ENCODE data around the gene GSE1.

GSE1 gene

DNA sequence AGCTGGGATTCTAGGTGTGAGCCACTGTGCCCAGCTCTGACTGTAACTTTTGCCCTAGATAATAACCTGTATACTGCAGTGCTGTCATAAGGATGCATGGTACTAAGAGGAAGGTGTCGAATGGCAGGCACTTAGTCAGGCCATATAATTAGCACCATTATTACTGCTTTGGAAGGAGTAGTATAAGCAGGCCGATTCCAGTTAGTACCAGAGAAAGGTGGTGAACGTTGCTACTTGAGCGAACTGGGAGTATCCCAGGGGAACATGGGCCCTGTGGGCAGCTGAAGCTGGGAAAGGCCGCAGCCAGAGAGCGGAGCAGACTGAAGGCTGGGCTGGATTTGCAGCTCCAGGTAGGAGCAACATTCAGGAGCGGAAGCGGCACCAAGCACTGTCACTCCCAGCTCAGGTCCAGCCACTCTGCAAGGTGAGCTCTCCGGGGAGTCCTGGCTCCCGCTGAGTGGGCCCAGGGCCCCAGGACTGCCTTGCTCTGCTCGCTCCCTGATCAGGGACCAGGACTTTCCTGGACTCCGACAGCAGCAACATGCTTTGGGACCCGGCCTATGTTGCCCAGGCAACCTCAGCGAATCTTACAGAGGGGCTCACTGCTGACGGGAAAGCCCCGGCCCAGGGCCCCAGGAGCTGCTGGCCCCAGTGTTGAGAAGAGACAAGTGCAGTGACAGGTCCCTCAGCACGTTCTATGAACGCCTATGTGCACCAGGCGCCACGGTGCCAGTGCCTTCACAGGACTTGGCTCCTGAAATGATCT is 109.2 kb downstream of the GSE1 start:
- no peak for DNase-seq
- no peak for TF ChIP-seq GATA1 (IDR thresholded peaks at IDR 0.05; ENCODE audit: low read depth, low read length)
- no peak for TF ChIP-seq POLR2A (IDR thresholded peaks at IDR 0.05; ENCODE audit: low read length)

DNA sequence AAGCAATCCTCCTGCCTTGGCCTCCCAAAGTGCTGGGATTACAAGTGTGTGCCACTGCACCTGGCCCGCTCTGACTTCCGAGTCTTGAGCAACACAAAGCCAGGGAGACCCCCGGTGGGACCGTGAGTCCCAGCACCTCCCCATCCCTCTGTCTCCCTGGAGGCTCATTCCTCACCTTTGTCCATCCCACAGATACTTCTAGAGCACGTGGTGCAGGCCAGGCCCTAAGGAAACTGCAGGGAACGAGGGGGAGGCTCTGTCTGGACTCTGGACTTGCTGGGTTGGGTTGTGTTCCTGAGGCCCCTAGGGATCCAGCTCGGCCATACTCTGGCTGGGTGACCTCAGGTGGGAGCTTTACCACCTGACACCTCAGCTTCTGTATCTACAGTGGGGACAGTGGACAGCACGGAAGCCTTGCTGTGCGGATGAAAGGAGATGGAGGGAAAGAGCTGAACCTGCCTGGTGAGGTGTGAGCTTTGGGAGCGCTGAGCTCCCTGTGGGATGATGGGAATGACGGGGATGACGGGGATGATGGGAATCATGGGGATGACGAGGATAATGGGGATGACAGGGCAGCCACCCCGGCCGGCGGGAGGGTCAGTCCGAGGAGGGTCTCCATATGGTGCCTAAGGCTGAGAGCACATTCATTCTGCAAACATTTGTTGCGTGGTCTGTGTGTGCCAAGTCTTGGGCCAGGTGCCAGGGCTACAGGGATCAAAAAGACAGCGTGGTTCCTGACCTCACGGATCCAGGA is 111.2 kb downstream of the GSE1 start:
- TF ChIP-seq POLR2A (IDR thresholded peaks at IDR 0.05; ENCODE audit: low read length) (no peak), GATA1 (IDR thresholded peaks at IDR 0.05; ENCODE audit: low read depth, low read length) (no peak)
- no peak for DNase-seq

DNA sequence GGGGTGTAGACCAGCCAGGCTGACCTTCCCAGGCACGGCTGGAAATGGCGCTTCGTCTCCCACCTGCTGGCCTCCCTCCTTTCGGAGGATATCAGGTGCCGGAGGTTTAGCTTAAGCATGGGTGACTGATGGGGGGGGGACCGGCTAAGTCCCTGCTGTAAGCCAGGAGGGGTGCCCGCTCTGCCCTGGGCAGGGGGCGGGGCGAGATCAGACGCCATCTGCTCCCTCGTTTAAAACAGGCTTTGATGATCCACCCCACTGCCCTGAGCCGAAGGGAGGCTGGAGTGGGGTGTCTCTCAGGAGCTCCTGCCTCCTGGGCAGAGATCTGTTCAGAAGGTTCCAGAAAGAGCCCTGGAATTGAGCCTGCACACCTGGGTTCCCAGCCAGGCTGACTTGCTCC is 111.8 kb downstream of the GSE1 start:
- DNase-seq, result no peak
- no peak for TF ChIP-seq POLR2A (IDR thresholded peaks at IDR 0.05; ENCODE audit: low read length)
- no peak for TF ChIP-seq GATA1 (IDR thresholded peaks at IDR 0.05; ENCODE audit: low read depth, low read length)
